Measurements from ENCODE around the gene FAM76A. TPM values are rescaled to one million over a fixed set of nuclear protein-coding genes. Genes with fewer than 3 reads are reported as not detected.

The FAM76A gene
- total RNA-seq, 1 experiment from 2014 or later = 9.9 TPM

DNA sequence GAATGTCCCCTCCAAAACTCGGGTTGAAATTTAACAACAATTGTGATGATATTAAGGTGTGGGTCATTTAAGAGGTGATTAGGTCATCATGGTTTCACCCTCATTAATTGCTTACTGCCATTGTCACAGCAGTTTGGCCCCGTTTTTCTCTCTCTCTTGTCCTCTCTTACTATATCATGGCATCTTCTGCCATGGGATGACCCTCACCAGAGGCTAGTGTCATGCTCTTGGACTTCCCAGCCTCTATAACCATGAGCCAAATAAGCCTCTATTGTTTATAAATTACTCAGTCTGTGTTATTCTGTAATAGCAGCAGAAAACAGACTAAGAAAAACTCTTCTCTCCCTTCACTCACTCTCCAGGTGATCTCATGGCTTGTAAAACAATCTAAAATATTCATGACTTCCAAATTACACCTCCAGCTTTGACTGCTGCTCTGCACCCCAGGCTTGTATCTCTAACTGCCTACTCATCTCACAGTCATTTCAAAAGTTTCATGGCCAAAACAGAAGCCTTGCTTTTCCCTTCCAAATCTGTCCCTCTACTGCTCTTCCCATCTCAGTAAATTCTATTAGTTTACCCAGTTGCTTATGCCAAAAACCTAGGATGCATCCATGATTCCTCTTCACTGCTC is 9.4 kb upstream of the FAM76A start:
- no TSS peak for BruUV-seq (replicated peaks)
- no peaks in the 10 kb centered on the region for H3F3A ChIP-seq (ENCODE audit: insufficient read depth, low read depth)

DNA sequence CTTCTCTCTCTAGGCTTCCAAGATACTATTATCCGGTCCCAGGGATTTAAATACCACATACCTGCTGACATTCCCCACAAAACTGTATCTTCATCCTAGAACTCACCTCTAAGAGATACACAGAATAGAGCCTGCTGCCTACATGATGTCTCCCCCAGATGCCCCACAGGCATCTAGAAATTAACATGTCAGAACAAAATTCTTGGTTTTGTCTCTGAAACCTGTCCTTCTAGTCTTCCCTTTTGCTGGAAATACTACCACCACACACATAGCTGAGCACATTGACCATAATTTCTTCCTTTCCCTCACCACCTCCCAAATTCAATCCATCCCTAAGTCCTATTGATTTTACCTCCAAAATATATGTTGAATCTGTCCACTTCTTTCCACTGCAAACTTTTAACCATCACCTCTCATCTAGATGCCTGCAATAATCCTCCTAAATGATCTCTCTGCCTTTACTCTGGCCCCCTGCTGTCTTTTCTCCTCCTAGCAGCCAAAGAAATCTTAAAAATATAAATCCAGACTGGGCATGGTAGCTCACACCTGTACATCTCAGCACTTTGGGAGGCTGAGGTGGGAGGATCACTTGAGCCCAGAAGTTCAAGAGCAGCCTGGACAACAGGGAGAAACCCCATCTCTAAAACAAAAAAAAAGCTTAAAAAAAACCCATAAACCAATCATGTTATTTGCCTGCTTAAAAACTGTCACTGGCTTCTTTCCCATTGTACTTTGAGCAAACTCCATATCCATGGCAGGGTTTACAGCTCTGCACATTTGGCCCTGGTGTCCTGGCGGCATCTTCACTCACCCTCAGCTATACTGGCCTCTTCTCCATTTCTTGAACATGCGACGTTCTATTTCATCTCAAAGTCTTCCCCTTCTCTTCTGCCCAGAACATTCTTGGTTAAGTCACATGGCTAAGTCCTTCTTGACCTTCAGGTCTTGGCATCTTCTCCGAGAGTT is 6.2 kb upstream of the FAM76A start:
- Histone ChIP-seq H3K36me3 (ENCODE audit: low read depth) (no peaks in the 10 kb centered on the region), H3K4me3 (no peak overlapping the region), H3K9me3 (ENCODE audit: insufficient read depth, low read depth) (no peaks in the 10 kb centered on the region), H3F3A (ENCODE audit: insufficient read depth, low read depth) (no peaks in the 10 kb centered on the region), H3K4me2 (no peak overlapping the region), H3K4me1 (replicated peaks; ENCODE audit: insufficient read depth) (no peaks in the 10 kb centered on the region), H3K27me3 (ENCODE audit: insufficient read depth, low read depth) (no peaks in the 10 kb centered on the region), H3K9me2 (ENCODE audit: insufficient read depth) (no peaks in the 10 kb centered on the region), H3K79me2 (ENCODE audit: low read depth) (no peaks in the 10 kb centered on the region), H3K27ac (no peak overlapping the region), H4K20me1 (ENCODE audit: insufficient read depth) (no peaks in the 10 kb centered on the region), H2AFZ (no peak overlapping the region)
- no peak for TF ChIP-seq EZH2 (IDR thresholded peaks at IDR 0.05; ENCODE audit: low read depth)
- TF ChIP-seq, protein P1, sequence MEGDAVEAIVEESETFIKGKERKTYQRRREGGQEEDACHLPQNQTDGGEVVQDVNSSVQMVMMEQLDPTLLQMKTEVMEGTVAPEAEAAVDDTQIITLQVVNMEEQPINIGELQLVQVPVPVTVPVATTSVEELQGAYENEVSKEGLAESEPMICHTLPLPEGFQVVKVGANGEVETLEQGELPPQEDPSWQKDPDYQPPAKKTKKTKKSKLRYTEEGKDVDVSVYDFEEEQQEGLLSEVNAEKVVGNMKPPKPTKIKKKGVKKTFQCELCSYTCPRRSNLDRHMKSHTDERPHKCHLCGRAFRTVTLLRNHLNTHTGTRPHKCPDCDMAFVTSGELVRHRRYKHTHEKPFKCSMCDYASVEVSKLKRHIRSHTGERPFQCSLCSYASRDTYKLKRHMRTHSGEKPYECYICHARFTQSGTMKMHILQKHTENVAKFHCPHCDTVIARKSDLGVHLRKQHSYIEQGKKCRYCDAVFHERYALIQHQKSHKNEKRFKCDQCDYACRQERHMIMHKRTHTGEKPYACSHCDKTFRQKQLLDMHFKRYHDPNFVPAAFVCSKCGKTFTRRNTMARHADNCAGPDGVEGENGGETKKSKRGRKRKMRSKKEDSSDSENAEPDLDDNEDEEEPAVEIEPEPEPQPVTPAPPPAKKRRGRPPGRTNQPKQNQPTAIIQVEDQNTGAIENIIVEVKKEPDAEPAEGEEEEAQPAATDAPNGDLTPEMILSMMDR (conservative IDR thresholded peaks at IDR 0.05) = peak; percentile 48; the same call in 1 of the 2 replicates
- intact Hi-C loops (cut with micrococcal nuclease; ENCODE audit: unreplicated experiment) = no loop called here
- POLR2A ChIA-PET (ENCODE audit: unreplicated experiment) = interaction anchor here (0.6 kb wide), 3 partner anchors 33 to 276 kb away, joined by 3 to 5 read pairs (median 5); no protein-coding TSS in a partner anchor
- CTCF ChIA-PET = interaction anchor here (0.6 to 0.9 kb wide), 5 partner anchors 22 to 461 kb away, joined by 3 to 4 read pairs (median 3); no protein-coding TSS in a partner anchor
- DNase-seq = no peak
- no TSS peak for BruUV-seq (replicated peaks)

More for the DNA sequence above, 9.4 kb upstream of the FAM76A start:
- no peaks in the 10 kb centered on the region for H3K4me1 ChIP-seq (replicated peaks; ENCODE audit: insufficient read depth)
- no peak for TF ChIP-seq EZH2 (IDR thresholded peaks at IDR 0.05; ENCODE audit: low read depth)
- TF ChIP-seq, protein P1 (conservative IDR thresholded peaks at IDR 0.05) = no peak
- no peaks in the 10 kb centered on the region for H3K9me2 ChIP-seq (ENCODE audit: insufficient read depth)
- no peaks in the 10 kb centered on the region for H3K36me3 ChIP-seq (ENCODE audit: low read depth)
- no peaks in the 10 kb centered on the region for H3K79me2 ChIP-seq (ENCODE audit: low read depth)
- H3K9me3 ChIP-seq (ENCODE audit: insufficient read depth, low read depth) = no peaks in the 10 kb centered on the region
- H3K4me2 ChIP-seq = no peak overlapping the region
- no peak overlapping the region for H3K4me3 ChIP-seq
- intact Hi-C loops (cut with micrococcal nuclease; ENCODE audit: unreplicated experiment) = no loop called here
- H3K27me3 ChIP-seq (ENCODE audit: insufficient read depth, low read depth) = no peaks in the 10 kb centered on the region
- no peaks in the 10 kb centered on the region for H4K20me1 ChIP-seq (ENCODE audit: insufficient read depth)
- no peak overlapping the region for H2AFZ ChIP-seq
- CTCF ChIA-PET = interaction anchor here (0.7 kb wide), 1 partner anchor 9 kb away, joined by 3 read pairs; the partner anchor contains the start of gene FAM76A
- POLR2A ChIA-PET (ENCODE audit: unreplicated experiment) = no interaction called here
- no peak for DNase-seq
- no peak overlapping the region for H3K27ac ChIP-seq

DNA sequence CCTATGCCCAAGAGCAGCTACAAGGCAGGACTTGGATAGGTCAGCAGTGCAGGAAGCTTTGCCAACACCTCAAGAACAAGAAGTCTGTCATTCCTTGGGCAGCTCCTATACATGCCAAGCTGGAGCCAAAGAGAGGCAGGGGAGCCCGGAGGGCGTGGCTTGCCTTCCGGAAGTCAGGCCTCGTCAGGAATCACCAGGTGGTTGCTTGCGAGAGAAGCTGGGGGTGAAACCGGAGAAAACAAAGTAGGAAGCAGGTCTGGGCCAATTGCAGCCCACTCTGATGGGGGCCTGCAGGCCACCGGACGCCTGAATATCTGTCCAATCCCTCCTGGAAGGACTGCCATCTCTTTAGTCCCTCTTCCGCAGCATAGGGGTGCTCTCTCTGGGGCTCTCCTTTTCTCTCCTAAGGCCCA is 794 bp upstream of the FAM76A start:
- peak overlapping the region; percentile 51 for H3K4me3 ChIP-seq
- H3K9me3 ChIP-seq (ENCODE audit: insufficient read depth, low read depth) = no peaks in the 10 kb centered on the region
- ChIA-PET CTCF (interaction anchor here (0.6 to 1.5 kb wide), 7 partner anchors 35 to 1150 kb away, joined by 3 to 14 read pairs (median 3); partner anchors contain the start of genes IFI6 and STX12), POLR2A (ENCODE audit: unreplicated experiment) (interaction anchor here (0.5 to 1.6 kb wide), 8 partner anchors 25 to 1249 kb away, joined by 3 to 9 read pairs (median 6); partner anchors contain the start of genes IFI6, PPP1R8 and STX12)
- TF ChIP-seq EZH2 (IDR thresholded peaks at IDR 0.05; ENCODE audit: low read depth) = no peak
- TF ChIP-seq, protein P1 (conservative IDR thresholded peaks at IDR 0.05) = no peak
- no peaks in the 10 kb centered on the region for H3K27me3 ChIP-seq (ENCODE audit: insufficient read depth, low read depth)
- no peak overlapping the region for H3K27ac ChIP-seq
- intact Hi-C loops (cut with micrococcal nuclease; ENCODE audit: unreplicated experiment) = no loop called here
- H2AFZ ChIP-seq = peak overlapping the region; percentile 97
- no peaks in the 10 kb centered on the region for H3F3A ChIP-seq (ENCODE audit: insufficient read depth, low read depth)
- H3K9me2 ChIP-seq (ENCODE audit: insufficient read depth) = no peaks in the 10 kb centered on the region
- peak overlapping the region; percentile 77 for H3K4me2 ChIP-seq
- H3K36me3 ChIP-seq (ENCODE audit: low read depth) = no peaks in the 10 kb centered on the region
- H3K79me2 ChIP-seq (ENCODE audit: low read depth) = no peaks in the 10 kb centered on the region
- no peaks in the 10 kb centered on the region for H3K4me1 ChIP-seq (replicated peaks; ENCODE audit: insufficient read depth)
- TSS peak; percentile 70 for BruUV-seq (replicated peaks)
- no peak for DNase-seq
- no peaks in the 10 kb centered on the region for H4K20me1 ChIP-seq (ENCODE audit: insufficient read depth)

Measured in PC-9 (cell line).